Nephron progenitor cell (in vitro differentiated cells): ENCODE data around the gene NLGN3.

Experiments used
- DNase-seq: peaks from one replicate; pipeline ENCODE4 v3.0.0; 2021
- H3K27ac Mint-ChIP-seq: 2 replicates; pipeline ENCODE4 v1.8.0; 2021; ENCODE audit warnings: mild to moderate bottlenecking, moderate library complexity, mixed read lengths
- H3K27me3 Mint-ChIP-seq: 2 replicates; pipeline ENCODE4 v1.8.0; 2021; ENCODE audit warnings: mild to moderate bottlenecking, low read depth, mixed read lengths; ENCODE audit not compliant: poor library complexity
- H3K36me3 Mint-ChIP-seq: 2 replicates; pipeline ENCODE4 v1.8.0; 2021; ENCODE audit warnings: low read depth, mixed read lengths
- H3K4me1 Mint-ChIP-seq: 2 replicates; pipeline ENCODE4 v1.8.0; 2021; ENCODE audit warnings: mixed read lengths
- H3K4me3 Mint-ChIP-seq: 2 replicates; pipeline ENCODE4 v1.8.0; 2021; ENCODE audit warnings: mild to moderate bottlenecking, moderate library complexity, mixed read lengths
- H3K9me3 Mint-ChIP-seq: 2 replicates; pipeline ENCODE4 v1.8.0; 2021; ENCODE audit warnings: mild to moderate bottlenecking, moderate library complexity, mixed read lengths
- TF ChIP-seq, protein P1 (sequence below): fragments of 200-600 bp; sonication (generic); IDR thresholded peaks from 2 replicates; pipeline ENCODE4 v1.5.0; 2021; ENCODE audit warnings: antibody characterized with exemption

The NLGN3 gene

DNA sequence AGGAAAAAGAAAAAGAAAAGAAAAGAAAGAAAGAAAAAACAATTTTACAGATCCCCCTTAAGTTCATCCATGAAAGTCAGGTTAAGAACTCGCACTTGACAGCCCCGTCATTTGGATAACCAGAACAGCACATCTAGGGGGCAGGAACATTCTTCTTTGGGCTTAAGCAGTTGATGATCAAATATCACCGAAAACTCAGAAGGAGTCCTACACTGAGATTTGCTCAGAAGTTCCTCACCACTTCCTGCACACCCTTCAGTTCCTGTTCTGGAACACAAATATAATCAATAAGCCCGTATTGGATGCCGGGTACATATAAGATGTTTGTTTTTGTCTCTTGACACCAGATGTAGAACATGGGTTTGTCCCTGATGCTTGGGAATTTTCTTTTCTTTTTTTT lies 14.7 kb downstream of the NLGN3 start:
- Mint-ChIP-seq H3K4me1 (peaks cover 11% of the 10 kb centered on the region), H3K36me3 (no peaks in the 10 kb centered on the region), H3K9me3 (peaks cover 57% of the 10 kb centered on the region), H3K27ac (no peak overlapping the region), H3K4me3 (no peak overlapping the region), H3K27me3 (no peaks in the 10 kb centered on the region)
- TF ChIP-seq, protein P1, sequence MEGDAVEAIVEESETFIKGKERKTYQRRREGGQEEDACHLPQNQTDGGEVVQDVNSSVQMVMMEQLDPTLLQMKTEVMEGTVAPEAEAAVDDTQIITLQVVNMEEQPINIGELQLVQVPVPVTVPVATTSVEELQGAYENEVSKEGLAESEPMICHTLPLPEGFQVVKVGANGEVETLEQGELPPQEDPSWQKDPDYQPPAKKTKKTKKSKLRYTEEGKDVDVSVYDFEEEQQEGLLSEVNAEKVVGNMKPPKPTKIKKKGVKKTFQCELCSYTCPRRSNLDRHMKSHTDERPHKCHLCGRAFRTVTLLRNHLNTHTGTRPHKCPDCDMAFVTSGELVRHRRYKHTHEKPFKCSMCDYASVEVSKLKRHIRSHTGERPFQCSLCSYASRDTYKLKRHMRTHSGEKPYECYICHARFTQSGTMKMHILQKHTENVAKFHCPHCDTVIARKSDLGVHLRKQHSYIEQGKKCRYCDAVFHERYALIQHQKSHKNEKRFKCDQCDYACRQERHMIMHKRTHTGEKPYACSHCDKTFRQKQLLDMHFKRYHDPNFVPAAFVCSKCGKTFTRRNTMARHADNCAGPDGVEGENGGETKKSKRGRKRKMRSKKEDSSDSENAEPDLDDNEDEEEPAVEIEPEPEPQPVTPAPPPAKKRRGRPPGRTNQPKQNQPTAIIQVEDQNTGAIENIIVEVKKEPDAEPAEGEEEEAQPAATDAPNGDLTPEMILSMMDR, result no peak
- DNase-seq, result no peak

DNA sequence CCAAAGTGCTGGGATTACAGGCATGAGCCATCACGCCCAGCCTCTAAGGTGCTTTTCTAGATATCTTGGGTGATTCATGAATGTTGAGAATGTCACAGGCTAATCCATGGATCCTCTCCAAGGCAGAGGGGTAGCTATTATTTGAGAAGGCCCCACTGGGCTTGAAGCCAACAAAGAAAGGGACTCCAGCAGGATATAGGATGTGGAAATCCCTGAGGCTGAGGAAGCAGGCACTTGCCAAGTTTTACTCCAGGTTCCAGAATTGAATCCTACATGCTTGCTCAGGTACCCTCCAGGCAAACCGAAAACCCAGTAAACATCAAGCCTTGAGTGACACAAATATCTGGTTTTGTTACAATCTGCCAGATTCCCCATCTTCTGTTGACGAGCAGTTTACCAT lies 15.8 kb downstream of the NLGN3 start:
- no peak for DNase-seq
- Mint-ChIP-seq H3K9me3 (peaks cover 55% of the 10 kb centered on the region), H3K4me1 (peaks cover 5% of the 10 kb centered on the region), H3K27me3 (no peaks in the 10 kb centered on the region), H3K36me3 (no peaks in the 10 kb centered on the region), H3K4me3 (no peak overlapping the region), H3K27ac (no peak overlapping the region)
- TF ChIP-seq, protein P1, result no peak

DNA sequence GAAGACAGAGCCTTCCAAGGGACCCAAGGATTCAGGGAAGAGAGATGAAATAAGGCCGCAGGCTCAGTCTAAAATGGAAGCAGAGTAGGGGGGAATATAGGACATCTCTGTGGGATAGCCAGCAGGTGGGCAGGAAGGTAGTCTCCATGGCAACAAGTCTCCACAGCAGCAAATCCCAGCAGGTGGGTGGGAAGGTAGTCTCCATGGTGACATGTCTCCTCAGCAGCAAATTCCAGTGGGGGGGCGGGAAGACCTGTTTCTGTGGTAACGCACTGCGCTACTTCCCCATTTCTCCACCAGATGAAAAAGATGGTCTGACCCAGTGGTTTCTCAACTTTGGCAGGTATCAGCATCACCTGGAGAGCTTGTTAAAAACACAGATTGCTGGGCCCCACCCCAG lies 18.3 kb downstream of the NLGN3 start:
- Mint-ChIP-seq H3K36me3 (peaks cover 6% of the 10 kb centered on the region), H3K9me3 (peaks cover 53% of the 10 kb centered on the region), H3K27me3 (peaks cover 2% of the 10 kb centered on the region), H3K27ac (no peak overlapping the region), H3K4me1 (no peaks in the 10 kb centered on the region), H3K4me3 (no peak overlapping the region)
- TF ChIP-seq, protein P1, result no peak
- DNase-seq, result no peak

DNA sequence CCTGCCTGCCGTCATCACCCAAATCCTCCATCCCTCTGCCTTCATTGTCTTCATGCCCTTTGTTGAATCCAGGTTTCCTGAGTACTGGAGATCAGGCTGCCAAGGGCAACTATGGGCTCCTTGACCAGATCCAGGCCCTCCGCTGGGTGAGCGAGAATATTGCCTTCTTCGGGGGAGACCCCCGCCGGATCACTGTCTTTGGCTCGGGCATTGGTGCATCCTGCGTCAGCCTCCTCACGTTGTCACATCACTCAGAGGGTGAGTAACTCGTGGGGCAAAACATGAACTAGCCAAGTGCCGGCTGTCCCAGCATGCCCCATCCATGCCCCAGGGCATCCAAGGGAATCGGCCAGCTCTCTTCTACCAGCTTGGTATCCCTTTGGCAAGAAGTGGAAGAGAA lies 19.4 kb downstream of the NLGN3 start:
- Mint-ChIP-seq H3K4me3 (no peak overlapping the region), H3K27me3 (peaks cover 2% of the 10 kb centered on the region), H3K4me1 (no peaks in the 10 kb centered on the region), H3K27ac (no peak overlapping the region), H3K9me3 (peaks cover 56% of the 10 kb centered on the region), H3K36me3 (peaks cover 6% of the 10 kb centered on the region)
- DNase-seq, result no peak
- TF ChIP-seq, protein P1, result no peak

DNA sequence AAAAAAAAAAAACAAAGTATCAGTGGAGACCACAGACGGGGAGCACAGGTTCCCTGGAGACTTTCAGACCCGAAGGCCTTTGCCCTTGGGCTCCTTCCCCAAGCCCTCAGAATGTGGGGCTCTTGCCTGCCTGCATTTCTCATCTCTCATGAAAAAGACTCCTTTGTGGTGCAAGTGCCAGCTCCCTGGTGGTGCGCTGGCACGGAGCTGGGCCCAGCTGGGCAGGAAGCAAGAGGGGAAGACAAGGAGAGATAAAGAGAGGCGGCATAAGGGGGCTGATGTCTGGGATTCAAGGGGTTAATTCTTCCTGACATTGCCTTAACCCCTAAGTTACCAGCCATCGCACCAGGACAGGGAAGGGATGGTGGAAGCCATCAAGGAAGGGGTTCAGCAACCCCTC lies 21.8 kb downstream of the NLGN3 start:
- H3K9me3 Mint-ChIP-seq, result peaks cover 67% of the 10 kb centered on the region
- TF ChIP-seq, protein P1, result no peak
- peaks cover 6% of the 10 kb centered on the region for H3K27me3 Mint-ChIP-seq
- DNase-seq, result no peak
- peaks cover 10% of the 10 kb centered on the region for H3K36me3 Mint-ChIP-seq
- H3K4me3 Mint-ChIP-seq, result no peak overlapping the region
- H3K4me1 Mint-ChIP-seq, result peaks cover 13% of the 10 kb centered on the region
- no peak overlapping the region for H3K27ac Mint-ChIP-seq

DNA sequence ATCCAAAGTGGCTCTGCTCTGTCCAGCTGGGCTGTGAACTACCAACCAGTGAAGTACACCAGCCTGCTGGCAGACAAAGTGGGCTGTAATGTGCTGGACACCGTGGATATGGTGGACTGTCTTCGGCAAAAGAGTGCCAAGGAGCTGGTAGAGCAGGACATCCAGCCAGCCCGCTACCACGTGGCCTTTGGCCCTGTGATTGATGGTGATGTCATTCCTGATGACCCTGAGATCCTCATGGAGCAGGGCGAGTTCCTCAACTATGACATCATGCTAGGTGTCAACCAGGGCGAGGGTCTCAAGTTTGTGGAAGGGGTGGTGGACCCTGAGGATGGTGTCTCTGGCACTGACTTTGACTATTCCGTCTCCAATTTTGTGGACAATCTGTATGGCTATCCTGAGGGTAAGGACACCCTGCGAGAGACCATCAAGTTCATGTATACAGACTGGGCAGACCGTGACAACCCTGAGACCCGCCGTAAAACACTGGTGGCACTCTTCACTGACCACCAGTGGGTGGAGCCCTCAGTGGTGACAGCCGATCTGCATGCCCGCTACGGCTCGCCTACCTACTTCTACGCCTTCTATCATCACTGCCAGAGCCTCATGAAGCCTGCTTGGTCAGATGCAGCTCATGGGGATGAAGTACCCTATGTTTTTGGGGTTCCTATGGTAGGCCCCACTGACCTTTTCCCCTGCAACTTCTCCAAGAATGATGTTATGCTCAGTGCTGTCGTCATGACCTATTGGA lies 22.6 kb downstream of the NLGN3 start:
- DNase-seq, result no peak
- Mint-ChIP-seq H3K27ac (no peak overlapping the region), H3K27me3 (peaks cover 6% of the 10 kb centered on the region), H3K4me3 (no peak overlapping the region), H3K9me3 (peaks cover 68% of the 10 kb centered on the region), H3K36me3 (peaks cover 10% of the 10 kb centered on the region), H3K4me1 (peaks cover 18% of the 10 kb centered on the region)
- TF ChIP-seq, protein P1, result no peak
